Measurements from ENCODE around the gene RXRA.

Gene RXRA

GRCh38 chr9:134350416-134350994 is 24.2 kb downstream of the RXRA start:
- no peak for TF ChIP-seq CTCF (IDR thresholded peaks at IDR 0.05; ENCODE audit: low read depth, low read length)
- Histone ChIP-seq H3K4me3 (ENCODE audit: low read depth, low read length) (no peak overlapping the region), H3K27me3 (ENCODE audit: insufficient read depth, low read depth, severe bottlenecking) (no peaks in the 10 kb centered on the region), H3K9me3 (ENCODE audit: severe bottlenecking) (no peaks in the 10 kb centered on the region), H3K27ac (peak overlapping the region; percentile 65), H3K36me3 (no peaks in the 10 kb centered on the region; the same call in 1 of the 2 replicates)
- peak; percentile 63 for DNase-seq

GRCh38 chr9:134351606-134352176 is 25.4 kb downstream of the RXRA start:
- Histone ChIP-seq H3K27me3 (ENCODE audit: insufficient read depth, low read depth, severe bottlenecking) (no peaks in the 10 kb centered on the region), H3K27ac (no peak overlapping the region; the same call in 1 of the 2 replicates), H3K9me3 (ENCODE audit: severe bottlenecking) (no peaks in the 10 kb centered on the region), H3K36me3 (no peaks in the 10 kb centered on the region; the same call in 1 of the 2 replicates), H3K4me3 (ENCODE audit: low read depth, low read length) (no peak overlapping the region)
- no peak for TF ChIP-seq CTCF (IDR thresholded peaks at IDR 0.05; ENCODE audit: low read depth, low read length)
- DNase-seq: no peak

- Histone ChIP-seq H3K9me3 (ENCODE audit: severe bottlenecking) (no peaks in the 10 kb centered on the region), H3K36me3 (no peaks in the 10 kb centered on the region; the same call in 1 of the 2 replicates), H3K27ac (no peak overlapping the region), H3K27me3 (ENCODE audit: insufficient read depth, low read depth, severe bottlenecking) (no peaks in the 10 kb centered on the region), H3K4me3 (ENCODE audit: low read depth, low read length) (no peak overlapping the region)
- TF ChIP-seq CTCF (IDR thresholded peaks at IDR 0.05; ENCODE audit: low read depth, low read length): no peak
- no peak for DNase-seq
These were observed 26.1 kb downstream of the RXRA start for GRCh38 chr9:134352247-134352933.

GRCh38 chr9:134353539-134353938 is 27.3 kb downstream of the RXRA start:
- H3K27ac ChIP-seq: no peak overlapping the region
- no peak for DNase-seq

GRCh38 chr9:134355158-134355557 is 28.9 kb downstream of the RXRA start:
- TF ChIP-seq CTCF (IDR thresholded peaks at IDR 0.05; ENCODE audit: low read depth, low read length): no peak
- Histone ChIP-seq H3K4me3 (ENCODE audit: low read depth, low read length) (no peak overlapping the region), H3K27ac (no peak overlapping the region), H3K36me3 (no peaks in the 10 kb centered on the region), H3K27me3 (ENCODE audit: insufficient read depth, low read depth, severe bottlenecking) (no peaks in the 10 kb centered on the region), H3K9me3 (ENCODE audit: severe bottlenecking) (no peaks in the 10 kb centered on the region)
- no peak for DNase-seq

More at GRCh38 chr9:134353539-134353938, 27.3 kb downstream of the RXRA start:
- Histone ChIP-seq H3K4me3 (ENCODE audit: low read depth, low read length) (no peak overlapping the region), H3K9me3 (ENCODE audit: severe bottlenecking) (no peaks in the 10 kb centered on the region), H3K36me3 (no peaks in the 10 kb centered on the region; the same call in 1 of the 2 replicates), H3K27me3 (ENCODE audit: insufficient read depth, low read depth, severe bottlenecking) (no peaks in the 10 kb centered on the region)
- TF ChIP-seq CTCF (IDR thresholded peaks at IDR 0.05; ENCODE audit: low read depth, low read length): no peak

All from WERI-Rb-1 (cell line).